Gastroesophageal sphincter (tissue), 3 donors: Measurements from ENCODE around the gene DEFB108B.
"Not testable (repeated sequence)": the region's sequence is repeated elsewhere in the genome, so short reads cannot be mapped to it uniquely, and the experiment has no call there.

Experiments used
- EP300 ChIP-seq: sonication (generic); formaldehyde crosslinking; IDR thresholded peaks from one replicate; pipeline ENCODE4 v1.6.1; 2017; ENCODE audit warnings: antibody characterized with exemption, mild to moderate bottlenecking
- POLR2A ChIP-seq, 2 donors: fragments of 450-650 bp; IDR thresholded peaks; one replicate each; pipeline ENCODE4 v1.6.1; 2017; ENCODE audit warnings: antibody characterized with exemption in 2 of 2, mild to moderate bottlenecking in 2 of 2, moderate library complexity in 1 of 2
- POLR2AphosphoS5 ChIP-seq: sonication (generic); formaldehyde crosslinking; IDR thresholded peaks from one replicate; pipeline ENCODE4 v1.6.1; 2017; ENCODE audit warnings: antibody characterized with exemption
- TF ChIP-seq, protein P1 (sequence below), 4 experiments: fragments of 200-600 bp in 2 of 4; fragments of 450-650 bp in 2 of 4; sonication (generic) in 1 of 4; IDR thresholded peaks; one replicate each; pipeline ENCODE4 v1.5.1; 2017 to 2019; ENCODE audit warnings: antibody characterized with exemption in 4 of 4, mild to moderate bottlenecking in 2 of 4, moderate library complexity in 2 of 4

DNA sequence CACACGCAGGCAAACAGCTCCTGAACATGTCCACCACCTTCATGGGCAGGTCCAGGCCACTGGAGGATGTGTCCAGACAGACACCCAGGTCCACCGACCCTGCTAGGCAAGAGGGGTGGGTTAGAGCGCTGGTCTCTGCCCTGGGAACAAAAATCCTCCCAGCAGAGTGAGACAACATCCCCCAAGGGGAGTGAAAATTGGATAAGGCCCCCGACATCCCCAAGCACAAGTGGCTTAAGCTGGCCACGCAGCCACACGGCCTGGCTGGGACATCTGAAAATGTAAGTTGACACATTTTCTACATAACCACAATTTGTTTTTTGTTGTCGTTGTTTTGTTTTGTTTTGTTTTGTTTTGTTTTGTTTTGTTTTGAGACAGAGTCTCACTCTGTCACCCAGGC, 30.1 kb upstream of the DEFB108B start:
- TF ChIP-seq, protein P1, sequence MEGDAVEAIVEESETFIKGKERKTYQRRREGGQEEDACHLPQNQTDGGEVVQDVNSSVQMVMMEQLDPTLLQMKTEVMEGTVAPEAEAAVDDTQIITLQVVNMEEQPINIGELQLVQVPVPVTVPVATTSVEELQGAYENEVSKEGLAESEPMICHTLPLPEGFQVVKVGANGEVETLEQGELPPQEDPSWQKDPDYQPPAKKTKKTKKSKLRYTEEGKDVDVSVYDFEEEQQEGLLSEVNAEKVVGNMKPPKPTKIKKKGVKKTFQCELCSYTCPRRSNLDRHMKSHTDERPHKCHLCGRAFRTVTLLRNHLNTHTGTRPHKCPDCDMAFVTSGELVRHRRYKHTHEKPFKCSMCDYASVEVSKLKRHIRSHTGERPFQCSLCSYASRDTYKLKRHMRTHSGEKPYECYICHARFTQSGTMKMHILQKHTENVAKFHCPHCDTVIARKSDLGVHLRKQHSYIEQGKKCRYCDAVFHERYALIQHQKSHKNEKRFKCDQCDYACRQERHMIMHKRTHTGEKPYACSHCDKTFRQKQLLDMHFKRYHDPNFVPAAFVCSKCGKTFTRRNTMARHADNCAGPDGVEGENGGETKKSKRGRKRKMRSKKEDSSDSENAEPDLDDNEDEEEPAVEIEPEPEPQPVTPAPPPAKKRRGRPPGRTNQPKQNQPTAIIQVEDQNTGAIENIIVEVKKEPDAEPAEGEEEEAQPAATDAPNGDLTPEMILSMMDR (IDR thresholded peaks at IDR 0.05), result not testable (repeated sequence)
- TF ChIP-seq POLR2A (IDR thresholded peaks at IDR 0.05); POLR2AphosphoS5; EP300: not testable (repeated sequence)
